Esophagus muscularis mucosa (tissue), 4 donors: ENCODE data around the gene NUCKS1.

Experiments used
- CTCF ChIP-seq, 3 experiments: fragments of 200-600 bp in 2 of 3; fragments of 450-650 bp in 1 of 3; sonication (generic) in 2 of 3; IDR thresholded peaks; one replicate each; pipeline ENCODE4 v1.5.1; 2017 to 2019; ENCODE audit warnings: antibody characterized with exemption in 3 of 3, mild to moderate bottlenecking in 2 of 3, moderate library complexity in 1 of 3
- EP300 ChIP-seq: sonication (generic); formaldehyde crosslinking; IDR thresholded peaks from one replicate; pipeline ENCODE4 v1.6.1; 2017; ENCODE audit warnings: antibody characterized with exemption
- POLR2AphosphoS5 ChIP-seq, 2 donors: sonication (generic); formaldehyde crosslinking; IDR thresholded peaks; one replicate each; pipeline ENCODE4 v1.6.1; 2017; ENCODE audit warnings: antibody characterized with exemption in 2 of 2

DNA sequence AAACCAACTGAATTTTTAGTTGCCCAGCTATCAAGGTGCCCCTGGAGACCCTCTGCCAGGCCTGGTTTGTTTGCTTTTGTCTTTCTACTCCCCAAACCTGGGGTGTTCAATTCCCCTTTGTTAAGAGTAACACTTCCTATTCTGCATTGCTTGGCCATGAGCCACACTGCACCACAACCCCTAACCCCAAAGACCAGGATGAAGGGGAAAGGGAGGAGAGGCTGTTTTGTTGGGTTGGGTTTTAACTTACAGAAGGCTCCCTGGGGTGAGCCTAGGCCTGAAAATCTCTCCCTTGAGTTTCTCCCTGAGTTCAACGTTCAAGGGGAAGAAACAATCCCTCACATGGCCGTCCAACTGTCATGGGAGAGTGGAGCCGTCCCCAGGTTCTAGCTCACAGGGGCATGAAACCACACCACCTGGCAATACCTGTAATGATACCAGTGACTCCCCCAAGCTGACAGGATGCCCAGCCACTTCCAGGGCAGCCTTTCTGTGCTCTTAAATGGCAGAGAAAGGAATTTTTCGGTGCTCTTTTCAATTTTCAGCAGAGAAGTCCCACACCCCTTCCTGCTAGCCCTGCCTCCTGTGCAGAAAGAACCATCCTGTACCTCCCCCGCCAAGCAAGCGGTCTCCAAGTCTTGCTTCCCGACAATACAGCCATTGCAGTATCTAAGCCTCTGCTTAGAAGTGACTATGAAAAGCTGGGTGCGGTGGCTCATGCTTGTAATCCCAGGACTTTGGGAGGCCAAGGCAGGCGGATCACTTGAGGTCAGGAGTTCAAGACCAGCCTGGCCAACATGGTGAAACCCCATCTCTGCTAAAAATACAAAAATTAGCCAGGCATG, 84.6 kb downstream of the NUCKS1 start:
- TF ChIP-seq CTCF (IDR thresholded peaks at IDR 0.05) (no peak), POLR2AphosphoS5 (IDR thresholded peaks at IDR 0.05) (no peak), EP300 (no peak)
